ENCODE measurements around the gene RPS27L.

RPS27L gene

DNA sequence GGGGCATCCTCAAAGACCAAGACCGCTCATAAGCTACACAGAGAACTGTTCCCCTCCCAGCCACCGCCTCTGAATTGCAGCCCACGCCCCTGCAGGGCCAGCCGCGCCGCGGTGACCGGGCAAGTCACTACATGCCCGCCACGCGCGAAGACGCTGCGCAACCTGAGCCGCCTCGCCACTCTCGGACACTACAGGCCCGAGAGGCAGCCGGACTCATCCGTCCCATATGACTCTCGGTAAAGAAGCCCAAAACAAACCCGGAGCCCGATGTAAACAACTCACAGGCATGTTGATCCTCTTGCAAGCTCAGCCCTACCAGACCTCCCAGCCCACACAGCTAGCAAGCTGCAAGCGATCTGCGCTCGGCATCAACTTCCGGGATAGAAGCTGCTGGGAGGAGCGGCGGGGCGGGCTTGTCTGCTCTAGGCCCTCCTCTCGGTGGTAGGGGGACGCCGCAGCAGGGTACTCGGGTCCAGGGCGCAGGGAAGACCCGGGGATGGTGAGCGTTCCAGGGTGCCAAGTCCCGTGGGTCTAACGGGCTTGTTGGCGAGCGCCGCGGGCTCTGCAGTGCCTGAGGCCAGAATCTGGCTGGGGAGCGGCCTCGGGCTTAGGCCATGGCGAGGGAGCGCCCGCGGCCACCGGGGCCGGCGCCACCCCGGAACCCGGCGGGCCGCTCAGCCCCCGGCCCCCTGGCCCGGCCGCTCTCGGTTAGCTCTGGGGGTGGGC, at the start of gene RPS27L:
Gene RPS27L, minus strand, starts transcription at position 360 of the 726 bp plus-strand sequence. Its CDS starts 72 bp downstream, at position 288.
- peak; percentile 88 to 94 for DNase-seq

DNA sequence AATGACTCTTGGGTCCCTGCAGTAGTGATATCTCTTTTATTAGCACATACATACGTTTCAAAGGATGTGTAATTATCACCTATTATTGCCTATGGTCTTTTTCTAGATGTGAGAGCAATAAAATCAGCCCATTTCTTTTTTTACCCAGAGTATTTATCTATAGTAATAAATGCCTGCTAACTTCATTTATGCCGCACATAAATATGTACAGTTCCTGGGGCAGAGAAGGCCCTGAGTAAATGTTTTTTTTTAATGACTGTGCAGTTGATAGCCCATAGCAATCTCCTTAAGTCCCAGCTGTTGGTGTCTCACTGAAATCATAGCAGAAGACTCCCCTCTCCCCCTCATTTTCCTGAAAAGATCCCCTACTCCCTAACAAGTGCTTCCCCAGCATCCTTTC, 48.8 kb upstream of the RPS27L start:
- no peak for DNase-seq

GRCh38 chr15:63203451-63204090, 46.3 kb upstream of the RPS27L start:
- DNase-seq = peak in 1 of 2 donors; percentile 87

GRCh38 chr15:63202861-63203260, 45.6 kb upstream of the RPS27L start:
- DNase-seq = no peak

DNA sequence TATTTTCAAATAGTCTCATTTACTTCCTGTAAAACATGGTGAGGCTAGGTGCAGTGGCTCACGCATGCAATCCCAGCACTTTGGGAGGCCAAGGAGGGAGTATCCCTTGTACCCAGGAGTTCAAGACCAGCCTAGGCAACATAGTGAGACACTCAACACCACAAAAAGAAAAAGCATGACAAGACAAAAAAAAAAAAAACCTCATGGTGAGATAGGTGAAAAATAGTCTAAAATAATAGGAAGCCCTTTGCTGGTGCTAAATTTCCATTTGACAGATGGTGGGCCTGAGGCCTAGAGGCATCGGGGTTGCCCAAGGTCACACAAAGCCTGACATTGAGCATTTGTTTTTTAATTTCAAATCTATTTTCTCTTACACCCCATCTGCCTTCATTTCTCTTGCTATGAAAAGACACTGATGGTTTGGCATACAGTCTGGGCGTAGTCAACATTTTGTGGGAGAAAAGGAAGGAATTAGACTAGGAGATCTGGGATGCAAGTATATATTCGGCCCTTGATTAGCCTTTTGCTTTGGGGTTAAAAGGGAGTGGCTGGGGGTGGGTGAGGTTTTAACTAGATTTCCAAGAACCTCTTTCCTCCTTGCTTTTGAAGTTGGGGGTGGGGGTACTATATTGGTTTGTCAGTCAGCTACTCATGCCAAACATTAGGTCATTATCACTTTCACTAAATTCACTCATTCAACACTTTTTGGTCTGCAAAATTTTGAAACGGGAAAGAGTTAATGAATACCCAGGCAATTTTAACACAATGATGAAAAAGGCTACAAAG, 43.4 kb upstream of the RPS27L start:
- no peak for DNase-seq

GRCh38 chr15:63198371-63199250, 41.3 kb upstream of the RPS27L start:
- DNase-seq = peak in 1 of 2 donors; percentile 18

DNA sequence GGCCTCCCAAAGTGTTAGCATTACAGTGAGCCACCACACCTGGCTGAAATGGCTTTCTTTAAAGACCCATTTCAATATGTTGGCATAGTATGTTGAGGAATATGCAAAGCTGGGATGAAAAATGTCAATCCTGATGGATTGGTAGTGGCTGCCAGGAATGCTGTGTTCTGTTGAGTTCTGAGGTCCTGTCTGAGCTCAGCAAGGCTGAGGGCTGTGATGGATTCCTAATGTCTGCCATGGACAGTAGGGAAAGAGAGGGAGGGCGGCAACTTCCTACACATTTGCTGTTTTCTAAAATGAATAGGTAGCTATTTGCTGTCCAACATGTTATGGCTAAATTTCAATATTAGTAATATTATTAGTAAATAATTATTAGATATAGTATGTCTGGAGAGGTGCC, 40.3 kb upstream of the RPS27L start:
- no peak for DNase-seq

GRCh38 chr15:63196842-63197241, 39.6 kb upstream of the RPS27L start:
- DNase-seq = no peak

DNA sequence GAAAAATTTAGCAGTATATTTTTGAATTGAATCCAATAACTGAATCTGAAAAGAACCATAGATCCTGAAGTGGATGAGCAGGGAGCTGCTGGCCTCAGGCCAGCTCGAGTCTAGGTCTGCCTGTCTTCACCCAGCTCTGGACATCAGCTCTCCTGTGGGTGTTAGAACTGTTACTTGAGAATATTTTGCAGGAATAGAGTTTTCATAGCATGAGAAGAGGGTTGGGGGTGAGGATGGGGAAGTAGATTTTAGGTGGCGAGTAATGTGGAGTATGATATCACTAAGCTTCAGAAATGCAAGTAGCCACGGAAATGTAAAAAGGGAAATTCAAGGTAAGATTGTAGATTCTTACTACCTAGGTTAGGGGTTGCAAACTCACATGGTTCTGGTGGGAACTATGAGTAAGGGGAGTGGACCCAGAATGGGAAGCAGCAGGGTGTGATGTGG, 38.3 kb upstream of the RPS27L start:
- peak in 1 of 2 donors; percentile 45 for DNase-seq

DNA sequence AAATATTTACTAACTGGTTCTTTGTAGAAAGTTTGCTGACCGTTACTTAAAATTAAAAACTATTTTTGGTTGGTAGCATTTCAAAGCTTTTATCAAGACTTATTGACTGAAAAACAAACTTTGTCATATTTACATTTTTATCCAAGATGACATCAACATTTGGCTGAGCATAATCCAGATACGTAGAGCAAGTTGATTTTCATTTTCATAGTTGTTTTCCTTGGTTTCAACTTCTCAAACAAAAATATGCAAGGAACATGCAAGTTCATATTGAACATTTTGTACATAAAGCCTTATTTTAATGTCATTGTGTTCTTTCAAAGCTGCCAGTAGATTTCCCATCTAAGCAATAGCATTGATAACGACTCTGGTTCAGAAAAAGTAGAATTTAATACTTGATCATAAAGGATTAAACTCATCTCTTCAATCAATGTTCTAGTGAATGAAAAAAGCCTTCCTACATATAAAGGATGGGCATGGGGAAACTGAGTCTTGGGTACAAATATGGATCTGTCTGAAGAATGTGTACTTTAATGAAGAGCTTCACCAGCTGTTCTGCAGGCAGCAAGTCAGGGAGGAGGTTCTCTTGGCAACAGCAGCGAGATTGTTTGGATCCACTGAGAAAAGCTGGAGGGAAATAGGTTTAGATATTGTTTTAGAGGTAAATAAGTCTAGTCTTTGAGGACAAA, 37.7 kb upstream of the RPS27L start:
- no peak for DNase-seq

DNA sequence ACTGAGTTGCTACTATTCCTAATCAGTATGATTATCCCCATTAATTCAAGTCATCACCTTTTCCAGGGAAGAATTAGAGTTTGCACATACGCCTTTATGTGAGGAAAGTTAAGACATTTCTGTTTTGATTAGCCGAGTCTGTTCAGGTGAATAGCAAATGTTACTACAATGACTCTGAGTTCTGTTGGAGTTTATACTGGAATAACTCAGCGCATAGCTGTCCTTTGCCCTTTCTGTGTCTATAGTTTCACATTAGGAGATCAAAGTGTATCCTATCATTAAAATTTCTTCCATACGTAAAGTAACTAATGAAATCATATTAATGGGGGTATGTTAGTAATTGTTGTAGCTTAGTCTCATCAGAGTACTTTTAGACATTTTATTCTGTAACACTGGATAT, 37.0 kb upstream of the RPS27L start:
- no peak for DNase-seq

GRCh38 chr15:63192619-63193206, 35.4 kb upstream of the RPS27L start:
- no peak for DNase-seq

DNA sequence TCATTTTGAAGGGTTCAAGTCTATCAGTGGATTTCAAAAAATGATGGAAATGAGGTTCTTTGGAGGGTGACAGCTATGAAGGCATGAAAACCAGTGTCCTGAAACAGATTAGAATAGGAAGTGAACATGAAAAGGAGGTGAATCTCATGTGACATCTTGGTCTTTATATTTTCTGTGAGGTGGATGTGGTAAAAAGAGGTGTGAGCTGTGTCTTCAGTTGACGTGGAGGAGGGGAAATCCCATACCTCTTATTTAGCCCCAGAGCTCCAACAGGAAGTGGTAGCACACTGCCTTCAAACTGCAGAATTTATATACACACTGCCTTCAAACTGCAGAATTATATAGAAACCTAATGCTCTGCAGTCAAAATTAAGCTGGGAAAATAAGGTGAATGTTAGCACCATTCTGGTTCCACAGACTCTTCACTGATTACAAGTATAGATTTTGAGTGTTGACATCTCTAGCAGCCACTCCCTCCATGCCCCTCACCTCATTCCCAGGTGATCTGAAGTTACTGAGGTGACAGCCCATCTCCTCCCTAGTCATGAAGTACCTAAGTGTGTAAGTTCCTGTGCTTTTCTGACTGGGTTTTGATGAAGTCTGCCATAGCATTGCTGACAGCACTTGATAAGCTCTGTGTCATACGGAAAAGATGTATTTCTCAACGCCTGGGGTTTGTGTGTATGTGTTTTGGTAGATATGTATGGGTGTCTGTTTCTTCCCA, 34.8 kb upstream of the RPS27L start:
- peak in 1 of 2 donors; percentile 68 for DNase-seq

- DNase-seq = no peak
Observed at GRCh38 chr15:63190769-63191649, 33.7 kb upstream of the RPS27L start.

GRCh38 chr15:63189941-63190768, 32.9 kb upstream of the RPS27L start:
- DNase-seq = peak in 1 of 2 donors; percentile 48

DNA sequence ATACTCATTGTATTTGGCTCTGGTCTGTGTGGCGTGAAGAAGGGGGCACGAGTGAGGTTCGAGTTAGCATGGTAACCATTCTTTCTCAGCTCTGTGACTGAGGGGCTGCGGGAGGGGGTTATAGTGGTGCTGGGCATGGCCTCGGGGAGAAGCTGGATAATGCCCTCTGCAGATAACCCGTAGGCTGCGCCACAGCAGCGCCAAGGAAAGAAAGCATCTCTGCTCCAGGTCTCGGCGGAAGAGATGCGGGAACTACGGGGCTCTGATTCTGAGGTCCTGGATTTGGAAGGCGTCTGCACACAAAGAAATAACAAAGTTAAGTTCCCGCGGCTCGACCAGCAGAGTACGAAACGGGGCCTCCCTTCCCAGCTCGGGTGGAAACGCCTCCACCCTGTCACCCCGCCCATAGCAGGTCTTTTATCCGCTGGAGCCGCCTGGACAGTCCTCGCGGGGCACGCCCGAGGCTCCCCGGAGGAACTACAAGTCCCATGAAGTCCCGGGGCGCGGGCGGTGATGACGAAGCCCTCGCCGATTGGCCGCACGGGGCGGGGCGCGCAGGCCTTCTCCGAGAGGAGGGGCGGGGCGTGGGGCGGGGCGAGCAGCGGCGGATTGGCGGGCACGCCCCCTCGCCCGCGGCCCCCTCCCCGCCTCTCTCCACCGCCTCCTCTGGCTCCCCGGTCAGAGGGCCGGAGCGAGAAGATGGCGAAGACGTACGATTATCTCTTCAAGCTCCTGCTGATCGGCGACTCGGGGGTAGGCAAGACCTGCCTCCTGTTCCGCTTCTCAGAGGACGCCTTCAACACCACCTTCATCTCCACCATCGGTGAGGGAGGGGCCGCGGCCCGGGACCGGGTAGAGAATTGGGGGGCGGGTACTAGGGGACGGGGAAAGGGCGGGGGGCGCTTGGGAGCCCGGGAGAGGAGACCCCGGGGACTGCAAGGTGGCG, 31.9 kb upstream of the RPS27L start, which contains the start of gene RAB8B:
Gene RAB8B, plus strand, starts transcription at position 681 of the 946 bp plus-strand sequence. Its CDS starts 19 bp downstream, at position 700.
- peak; percentile 82 to 91 for DNase-seq

DNA sequence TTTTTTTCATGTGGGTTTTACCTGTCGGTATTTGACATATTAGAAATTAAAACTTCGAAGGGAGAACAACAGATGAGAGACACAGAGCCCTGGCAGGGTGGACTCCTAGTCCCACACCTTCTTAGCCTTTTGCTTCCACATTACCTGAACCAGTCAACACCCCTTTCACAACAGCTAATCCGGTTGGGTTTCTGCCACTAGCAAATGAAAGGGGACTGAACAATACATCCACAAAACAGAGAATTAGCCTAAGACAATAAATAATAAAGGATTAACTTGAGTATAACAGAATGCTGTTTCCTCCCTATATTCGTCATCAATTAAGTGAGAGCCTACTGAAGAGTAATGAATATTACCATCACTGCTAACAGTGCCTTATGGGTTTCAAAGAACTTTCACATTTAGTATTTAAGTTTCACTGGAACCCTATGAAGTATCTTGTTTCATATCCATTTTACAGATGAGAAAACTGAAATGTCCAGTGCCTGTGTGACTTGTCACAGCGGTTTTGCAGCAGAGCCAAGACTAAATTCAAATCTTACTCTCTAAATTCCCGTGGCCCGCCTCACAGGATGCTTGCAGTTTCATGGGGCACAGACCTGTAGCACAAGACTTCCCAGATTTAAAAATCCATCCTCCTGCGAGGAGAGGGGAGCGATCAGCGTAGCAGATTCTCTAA, 31.1 kb upstream of the RPS27L start:
- no peak for DNase-seq

Measured in bone marrow (tissue), 2 donors.